Glutamatergic neuron (in vitro differentiated cells): ENCODE data around the gene ANAPC7. TPM values are rescaled to one million over a fixed set of nuclear protein-coding genes. Genes with fewer than 3 reads are reported as not detected.

Experiments used
- DNase-seq: peaks from one replicate; pipeline ENCODE4 v3.0.0; 2022
- H3K27ac Mint-ChIP-seq: one replicate; pipeline ENCODE4 v1.8.0; 2020; ENCODE audit warnings: mild to moderate bottlenecking, mixed read lengths, inconsistent platforms; ENCODE audit not compliant: unreplicated experiment
- H3K27me3 Mint-ChIP-seq: one replicate; pipeline ENCODE4 v1.8.0; 2020; ENCODE audit warnings: mild to moderate bottlenecking, moderate library complexity, mixed read lengths, inconsistent platforms; ENCODE audit not compliant: unreplicated experiment
- H3K36me3 Mint-ChIP-seq: one replicate; pipeline ENCODE4 v1.8.0; 2020; ENCODE audit warnings: mild to moderate bottlenecking, mixed read lengths, inconsistent platforms; ENCODE audit not compliant: unreplicated experiment
- H3K4me1 Mint-ChIP-seq: one replicate; pipeline ENCODE4 v1.8.0; 2020; ENCODE audit warnings: mild to moderate bottlenecking, low read depth, mixed read lengths, inconsistent platforms; ENCODE audit not compliant: unreplicated experiment
- H3K4me3 Mint-ChIP-seq: one replicate; pipeline ENCODE4 v1.8.0; 2020; ENCODE audit warnings: mild to moderate bottlenecking, mixed read lengths, inconsistent platforms; ENCODE audit not compliant: unreplicated experiment
- H3K9me3 Mint-ChIP-seq: one replicate; pipeline ENCODE4 v1.8.0; 2020; ENCODE audit warnings: mild to moderate bottlenecking, moderate library complexity, mixed read lengths, inconsistent platforms; ENCODE audit not compliant: unreplicated experiment
- total RNA-seq: library from RNA; stranded (reverse); fragmentation: NEBNext Ultra II Directional; extraction: Animal tissue kit (Norgen Biotek cat#: 25700); gene quantifications from one replicate; pipeline ENCODE4 v1.2.1, GENCODE V29; 2021; ENCODE audit not compliant: unreplicated experiment
- TF ChIP-seq, protein P1 (sequence below): fragments of 200-600 bp; sonication (generic); IDR thresholded peaks from one replicate; pipeline ENCODE4 v1.5.0; 2021; ENCODE audit not compliant: partially characterized antibody, unreplicated experiment

ANAPC7 gene
- total RNA-seq, 1 donor from 2014 or later, result 93.7 TPM

DNA sequence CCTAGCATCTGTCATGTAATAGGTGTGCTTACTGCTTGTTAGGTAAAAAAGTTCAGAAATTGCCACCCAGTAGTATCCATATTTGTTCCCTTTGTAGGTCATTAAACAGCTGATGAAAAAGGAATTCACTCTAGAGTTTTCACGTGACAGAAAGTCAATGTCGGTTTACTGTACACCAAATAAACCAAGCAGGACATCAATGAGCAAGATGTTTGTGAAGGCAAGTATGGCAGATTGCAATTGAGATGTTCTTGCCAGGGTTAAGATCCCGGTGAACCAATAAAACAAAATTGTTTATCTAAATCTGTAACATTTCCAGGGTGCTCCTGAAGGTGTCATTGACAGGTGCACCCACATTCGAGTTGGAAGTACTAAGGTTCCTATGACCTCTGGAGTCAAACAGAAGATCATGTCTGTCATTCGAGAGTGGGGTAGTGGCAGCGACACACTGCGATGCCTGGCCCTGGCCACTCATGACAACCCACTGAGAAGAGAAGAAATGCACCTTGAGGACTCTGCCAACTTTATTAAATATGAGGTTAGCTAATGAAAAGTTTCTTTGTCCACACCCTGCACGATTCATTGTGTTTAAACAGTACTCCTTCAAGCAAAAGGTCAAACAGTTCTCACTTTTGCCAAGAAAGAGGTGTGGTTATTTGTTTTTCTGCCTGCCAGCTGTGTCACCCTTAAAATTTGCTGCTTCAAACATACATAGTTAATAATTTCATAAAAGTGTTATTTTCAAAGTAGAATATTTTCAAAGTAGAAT, 64.1 kb downstream of the ANAPC7 start:
- peaks cover 15% of the 10 kb centered on the region for H3K27me3 Mint-ChIP-seq
- peaks cover 17% of the 10 kb centered on the region for H3K9me3 Mint-ChIP-seq
- TF ChIP-seq, protein P1, sequence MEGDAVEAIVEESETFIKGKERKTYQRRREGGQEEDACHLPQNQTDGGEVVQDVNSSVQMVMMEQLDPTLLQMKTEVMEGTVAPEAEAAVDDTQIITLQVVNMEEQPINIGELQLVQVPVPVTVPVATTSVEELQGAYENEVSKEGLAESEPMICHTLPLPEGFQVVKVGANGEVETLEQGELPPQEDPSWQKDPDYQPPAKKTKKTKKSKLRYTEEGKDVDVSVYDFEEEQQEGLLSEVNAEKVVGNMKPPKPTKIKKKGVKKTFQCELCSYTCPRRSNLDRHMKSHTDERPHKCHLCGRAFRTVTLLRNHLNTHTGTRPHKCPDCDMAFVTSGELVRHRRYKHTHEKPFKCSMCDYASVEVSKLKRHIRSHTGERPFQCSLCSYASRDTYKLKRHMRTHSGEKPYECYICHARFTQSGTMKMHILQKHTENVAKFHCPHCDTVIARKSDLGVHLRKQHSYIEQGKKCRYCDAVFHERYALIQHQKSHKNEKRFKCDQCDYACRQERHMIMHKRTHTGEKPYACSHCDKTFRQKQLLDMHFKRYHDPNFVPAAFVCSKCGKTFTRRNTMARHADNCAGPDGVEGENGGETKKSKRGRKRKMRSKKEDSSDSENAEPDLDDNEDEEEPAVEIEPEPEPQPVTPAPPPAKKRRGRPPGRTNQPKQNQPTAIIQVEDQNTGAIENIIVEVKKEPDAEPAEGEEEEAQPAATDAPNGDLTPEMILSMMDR, result no peak
- peaks cover 34% of the 10 kb centered on the region for H3K4me1 Mint-ChIP-seq
- no peak for DNase-seq
- peak overlapping the region; percentile 52 for H3K4me3 Mint-ChIP-seq
- peak overlapping the region; percentile 33 for H3K27ac Mint-ChIP-seq
- H3K36me3 Mint-ChIP-seq, result peaks cover 18% of the 10 kb centered on the region

DNA sequence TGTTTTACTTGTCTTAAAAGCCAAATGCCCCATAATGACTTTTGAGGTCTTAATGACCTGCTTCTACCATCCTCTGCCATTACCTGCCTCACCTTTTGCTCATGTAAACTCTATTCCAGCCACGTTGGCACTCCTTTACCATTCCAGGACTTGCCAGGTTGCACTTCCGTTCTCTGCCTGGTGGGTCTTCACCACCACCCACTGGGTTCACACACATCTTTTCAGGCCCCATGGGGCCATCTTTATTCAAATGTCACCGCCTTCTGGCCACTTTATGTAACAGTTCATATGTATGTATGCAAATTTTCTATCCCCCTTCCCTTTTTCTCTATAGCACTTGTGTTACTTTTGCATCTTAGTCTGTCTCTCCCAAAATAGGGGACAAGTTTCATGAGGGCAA, 64.8 kb downstream of the ANAPC7 start:
- H3K27me3 Mint-ChIP-seq, result peaks cover 15% of the 10 kb centered on the region
- peaks cover 18% of the 10 kb centered on the region for H3K36me3 Mint-ChIP-seq
- H3K4me1 Mint-ChIP-seq, result peaks cover 38% of the 10 kb centered on the region
- DNase-seq, result no peak
- peak overlapping the region; percentile 8 for H3K4me3 Mint-ChIP-seq
- H3K27ac Mint-ChIP-seq, result peak overlapping the region; percentile 41
- peaks cover 17% of the 10 kb centered on the region for H3K9me3 Mint-ChIP-seq
- TF ChIP-seq, protein P1, result peak; percentile 17

DNA sequence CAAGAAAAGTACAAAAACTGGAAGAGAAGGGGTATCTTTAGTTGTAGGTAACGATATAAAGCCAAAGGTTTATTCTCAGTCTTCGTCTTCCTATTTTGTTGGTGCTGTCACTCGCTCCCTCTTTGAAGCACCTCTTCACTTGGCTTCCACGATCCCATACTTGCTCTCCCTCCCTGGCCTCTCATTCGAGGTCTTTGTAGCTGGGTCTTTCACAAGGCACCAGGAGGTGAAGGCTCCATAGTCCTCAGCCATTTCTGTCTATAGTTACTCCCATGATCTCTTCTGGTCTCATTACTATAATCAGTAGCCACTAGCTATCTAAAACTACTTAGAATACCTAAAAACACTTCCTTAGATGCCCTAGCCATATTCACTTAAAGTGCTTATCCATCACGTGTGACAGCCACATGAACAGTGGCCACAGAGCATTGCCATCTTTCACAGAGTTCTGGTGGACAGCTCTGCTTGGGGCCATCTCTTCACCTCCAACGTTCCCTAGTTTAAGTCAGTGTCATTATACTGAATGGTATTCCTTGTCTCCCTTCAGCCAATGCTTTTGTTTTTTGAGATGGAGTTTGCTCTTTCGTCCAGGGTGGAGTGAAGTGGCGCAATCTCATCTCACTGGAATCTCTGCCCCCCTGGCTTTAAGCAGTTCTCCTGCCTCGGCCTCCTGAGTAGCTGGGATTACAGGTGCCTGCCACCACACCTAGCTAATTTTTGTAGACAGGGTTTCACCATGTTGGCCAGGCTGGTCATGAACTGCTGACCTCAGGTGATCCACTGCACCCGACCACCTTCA, 65.4 kb downstream of the ANAPC7 start:
- TF ChIP-seq, protein P1, result no peak
- Mint-ChIP-seq H3K9me3 (peaks cover 15% of the 10 kb centered on the region), H3K27ac (no peak overlapping the region), H3K27me3 (peaks cover 12% of the 10 kb centered on the region), H3K4me1 (peaks cover 36% of the 10 kb centered on the region), H3K4me3 (no peak overlapping the region), H3K36me3 (peaks cover 18% of the 10 kb centered on the region)
- no peak for DNase-seq

DNA sequence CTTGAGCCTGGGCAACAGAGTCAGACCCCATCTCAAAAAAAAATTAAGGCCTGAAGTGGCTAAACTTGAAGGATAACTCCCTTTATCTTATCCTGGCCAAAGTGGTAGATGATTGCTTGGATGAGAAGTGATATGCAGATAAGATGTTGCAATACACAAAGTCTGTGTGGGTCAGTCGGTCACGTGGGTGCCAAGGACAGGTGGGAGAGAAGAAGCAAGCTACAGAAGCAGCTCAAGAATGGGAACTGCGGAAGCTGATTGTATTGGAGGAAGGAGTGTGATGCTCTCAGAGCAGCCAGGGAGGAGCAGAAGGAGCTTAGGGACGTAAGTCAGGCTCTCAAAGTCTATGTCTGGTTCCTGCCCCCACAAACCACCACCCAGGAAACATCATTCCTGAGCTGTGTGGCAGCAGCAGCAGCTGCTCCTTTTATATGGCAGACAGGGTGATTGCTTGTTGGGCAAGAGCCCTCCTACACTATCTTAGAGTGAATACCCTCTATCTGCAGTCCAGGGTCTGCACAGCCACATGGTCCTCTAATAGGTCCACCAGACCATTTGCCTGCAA, 67.9 kb downstream of the ANAPC7 start:
- H3K27ac Mint-ChIP-seq, result no peak overlapping the region
- peaks cover 15% of the 10 kb centered on the region for H3K36me3 Mint-ChIP-seq
- H3K27me3 Mint-ChIP-seq, result peaks cover 8% of the 10 kb centered on the region
- DNase-seq, result no peak
- H3K9me3 Mint-ChIP-seq, result peaks cover 12% of the 10 kb centered on the region
- no peak overlapping the region for H3K4me3 Mint-ChIP-seq
- peaks cover 26% of the 10 kb centered on the region for H3K4me1 Mint-ChIP-seq
- TF ChIP-seq, protein P1, result no peak
